C1 segment of cervical spinal cord (tissue), 14 donors: ENCODE data around the gene APLNR.
A peak's percentile ranks its signal among the peaks of the same experiment; 100 is the strongest.
"Not testable (repeated sequence)": the region's sequence is repeated elsewhere in the genome, so short reads cannot be mapped to it uniquely, and the experiment has no call there.

Source experiments
- DNase-seq, 14 donors: peaks; one replicate each; lab custom pipeline; 2025; lab: John Stamatoyannopoulos, UW

The APLNR gene

GRCh38 chr11:57237204-57237681 lies at the start of gene APLNR:
APLNR (minus strand) TSS chr11:57237250; CDS start chr11:57237004, 246 bp downstream.
- DNase-seq: peak in 3 of 14 donors; percentile 16 to 78 (median 22)

- no peak for DNase-seq
Measured at GRCh38 chr11:57283231-57283990, 46.4 kb upstream of the APLNR start.

GRCh38 chr11:57281546-57281945 lies 44.5 kb upstream of the APLNR start:
- not testable (repeated sequence) for DNase-seq

- no peak for DNase-seq
Measured at GRCh38 chr11:57279116-57279515, 42.1 kb upstream of the APLNR start.

GRCh38 chr11:57278721-57279095 lies 41.7 kb upstream of the APLNR start:
- no peak for DNase-seq

- DNase-seq: peak in 10 of 14 donors; percentile 15 to 49 (median 38)
Measured at GRCh38 chr11:57277845-57278720, 41.0 kb upstream of the APLNR start.

- DNase-seq: no peak
Measured at GRCh38 chr11:57276971-57277675, 40.1 kb upstream of the APLNR start.

- no peak for DNase-seq
Measured at GRCh38 chr11:57276169-57276970, 39.3 kb upstream of the APLNR start.

GRCh38 chr11:57275582-57275981 lies 38.5 kb upstream of the APLNR start:
- DNase-seq: no peak

GRCh38 chr11:57274904-57275498 lies 38.0 kb upstream of the APLNR start:
- no peak for DNase-seq

- DNase-seq: no peak
Measured at GRCh38 chr11:57273448-57274058, 36.5 kb upstream of the APLNR start.

GRCh38 chr11:57269571-57270021 lies 32.5 kb upstream of the APLNR start:
- no peak for DNase-seq

GRCh38 chr11:57266157-57266556 lies 29.1 kb upstream of the APLNR start:
- DNase-seq: no peak

GRCh38 chr11:57263351-57263750 lies 26.3 kb upstream of the APLNR start:
- DNase-seq: no peak

- DNase-seq: no peak
Measured at GRCh38 chr11:57262157-57262556, 25.1 kb upstream of the APLNR start.

- no peak for DNase-seq
Measured at GRCh38 chr11:57260937-57261783, 24.1 kb upstream of the APLNR start.

- DNase-seq: no peak
Measured at GRCh38 chr11:57256119-57256518, 19.1 kb upstream of the APLNR start.

- DNase-seq: no peak
Measured at GRCh38 chr11:57255618-57256017, 18.6 kb upstream of the APLNR start.

GRCh38 chr11:57254631-57255030 lies 17.6 kb upstream of the APLNR start:
- DNase-seq: no peak
